Endothelial cell of umbilical vein (primary cell): ENCODE data around the gene ITPRIPL1. TPM values are rescaled to one million over a fixed set of nuclear protein-coding genes. Genes with fewer than 3 reads are reported as not detected.

Experiments
- BruUV-seq: library from RNA; stranded (reverse); fragments of 400-500 nt; replicated peaks from 2 replicates; lab custom pipeline; 2021; lab: Mats Ljungman, UMichigan
- CTCF ChIA-PET: fragments of 300-600, 350-600 bp; sonication (Branson Sonifier 250); formaldehyde crosslinking; loops from one replicate; lab custom pipeline; 2021; ENCODE audit warnings: antibody characterized with exemption, inconsistent platforms; lab: Charles Lee
- POLR2A ChIA-PET: fragments of 300-600, 350-600 bp; sonication (Branson Sonifier 250); formaldehyde crosslinking; loops from one replicate; lab custom pipeline; 2021; ENCODE audit warnings: antibody characterized with exemption, inconsistent platforms; lab: Charles Lee
- DNase-seq: peaks from one replicate; pipeline ENCODE4 v3.0.0-alpha.2; 2011; ENCODE audit warnings: low read depth, low spot score
- FAIRE-seq: peaks from 2 replicates; lab custom pipeline; 2011; peaks lifted over from hg19 to GRCh38; lab: Jason Lieb, UNC
- H2AFZ ChIP-seq: 2 replicates; pipeline ENCODE4 v1.6.0; 2012; ENCODE audit warnings: low read depth, low read length, control low read depth, inconsistent platforms
- H3K27ac ChIP-seq: 2 replicates; pipeline ENCODE4 v1.5.1; 2011; ENCODE audit warnings: low read depth, mild to moderate bottlenecking, control low read depth, low read length, moderate library complexity; ENCODE audit not compliant: insufficient read depth
- H3K27me3 ChIP-seq, 2 experiments: 2 replicates each; pipeline versions ENCODE4 v1.6.0 to v1.6.1; 2011; ENCODE audit warnings: low read length in 2 of 2, mixed read lengths in 1 of 2; ENCODE audit not compliant: control insufficient read depth in 2 of 2, insufficient read depth in 2 of 2
- H3K36me3 ChIP-seq, 2 experiments: 2 replicates in 1 of 2; 3 replicates in 1 of 2; pipeline ENCODE4 v1.5.1; 2011; ENCODE audit warnings: low read length in 2 of 2, mild to moderate bottlenecking in 1 of 2, moderate library complexity in 1 of 2; ENCODE audit not compliant: control insufficient read depth in 2 of 2, insufficient read depth in 2 of 2; ENCODE audit errors: extremely low read depth in 1 of 2
- H3K4me1 ChIP-seq: 3 replicates; pipeline ENCODE4 v1.5.1; 2011; ENCODE audit warnings: mild to moderate bottlenecking, low read length; ENCODE audit not compliant: control insufficient read depth, insufficient read depth; ENCODE audit errors: extremely low read depth
- H3K4me2 ChIP-seq: 2 replicates; pipeline ENCODE4 v1.6.1; 2011; ENCODE audit warnings: low read length, control low read depth, mixed read lengths; ENCODE audit not compliant: insufficient read depth
- H3K4me3 ChIP-seq, 3 experiments: fragments of 200-600 bp in 1 of 3; sonication (generic), shearing (Covaris generic) in 1 of 3; replicated peaks in 1 of 3; 2 replicates each; pipeline ENCODE4 v1.5.1; 2011 to 2016; ENCODE audit warnings: control low read depth in 3 of 3, low read length in 3 of 3, mild to moderate bottlenecking in 2 of 3, inconsistent platforms in 1 of 3, low read depth in 1 of 3, moderate library complexity in 1 of 3; ENCODE audit not compliant: insufficient read depth in 1 of 3
- H3K79me2 ChIP-seq: 2 replicates; pipeline ENCODE4 v1.6.0; 2012; ENCODE audit warnings: low read length, inconsistent platforms; ENCODE audit not compliant: control insufficient read depth, insufficient read depth
- H3K9ac ChIP-seq: replicated peaks from 2 replicates; pipeline ENCODE3; 2011; ENCODE audit warnings: low read length, control low read depth; ENCODE audit not compliant: insufficient read depth; ENCODE audit errors: extremely low read depth
- H3K9me1 ChIP-seq: replicated peaks from 3 replicates; pipeline ENCODE4 v1.6.0; 2011; ENCODE audit warnings: mild to moderate bottlenecking, low read length; ENCODE audit not compliant: control insufficient read depth, insufficient read depth; ENCODE audit errors: extremely low read depth
- H3K9me3 ChIP-seq: replicated peaks from 2 replicates; pipeline ENCODE4 v1.5.1; 2012; ENCODE audit warnings: low read length, inconsistent platforms; ENCODE audit not compliant: control insufficient read depth, insufficient read depth
- H4K20me1 ChIP-seq: replicated peaks from 2 replicates; pipeline ENCODE3; 2011; ENCODE audit warnings: mild to moderate bottlenecking, low read length; ENCODE audit not compliant: control insufficient read depth, insufficient read depth; ENCODE audit errors: extremely low read depth
- CTCF ChIP-seq, 2 donors: IDR thresholded peaks; 1 replicate in 1 of 2; 2 replicates in 1 of 2; pipeline ENCODE4 v1.5.1; 2011; ENCODE audit warnings: low read length in 2 of 2, mild to moderate bottlenecking in 2 of 2, moderate library complexity in 2 of 2, control low read depth in 1 of 2, inconsistent platforms in 1 of 2, low read depth in 1 of 2; ENCODE audit not compliant: insufficient read depth in 1 of 2; ENCODE audit errors: extremely low read depth in 1 of 2
- EZH2 ChIP-seq: IDR thresholded peaks from 2 replicates; pipeline ENCODE4 v1.6.1; 2012; ENCODE audit warnings: borderline replicate concordance, low read depth, mild to moderate bottlenecking, moderate library complexity, low read length, inconsistent platforms; ENCODE audit not compliant: severe bottlenecking
- FOS ChIP-seq: IDR thresholded peaks from 2 replicates; pipeline ENCODE4 v1.6.1; 2011; ENCODE audit warnings: mild to moderate bottlenecking, low read length, moderate library complexity, borderline replicate concordance; ENCODE audit not compliant: insufficient read depth
- GATA2 ChIP-seq: IDR thresholded peaks from 2 replicates; pipeline ENCODE4 v1.7.0; 2011; ENCODE audit warnings: low read depth, mild to moderate bottlenecking, moderate library complexity, mixed read lengths, low read length; ENCODE audit not compliant: insufficient read length, insufficient read depth
- JUN ChIP-seq: IDR thresholded peaks from 2 replicates; pipeline ENCODE4 v1.6.1; 2011; ENCODE audit warnings: borderline replicate concordance, low read depth; ENCODE audit not compliant: insufficient read length, insufficient read depth
- MAX ChIP-seq: IDR thresholded peaks from 2 replicates; pipeline ENCODE4 v1.6.1; 2011; ENCODE audit not compliant: insufficient read depth, insufficient read length
- MYC ChIP-seq: IDR thresholded peaks from one replicate; pipeline ENCODE4 v1.6.1; 2011; ENCODE audit warnings: mild to moderate bottlenecking, low read depth, low read length
- POLR2A ChIP-seq: IDR thresholded peaks from 2 replicates; pipeline ENCODE4 v1.6.1; 2012; ENCODE audit warnings: low read depth, mild to moderate bottlenecking, control low read depth, low read length
- POLR2AphosphoS5 ChIP-seq: IDR thresholded peaks from 2 replicates; pipeline ENCODE4 v1.6.1; 2012; ENCODE audit warnings: low read depth, mild to moderate bottlenecking, control low read depth, low read length, moderate library complexity; ENCODE audit not compliant: insufficient read depth
- dilution Hi-C: fragments of 300-500 bp; cut with MboI; formaldehyde crosslinking; loops from one replicate; pipeline ENCODE4 v1.15.0; 2019; ENCODE audit warnings: low sequenced_read_pairs; ENCODE audit not compliant: extremely low pct_ligation_motif_present
- intact Hi-C: fragments of 100-400 bp; cut with micrococcal nuclease; formaldehyde crosslinking; loops from one replicate; pipeline ENCODE4 v1.10.0; 2022
- polyA plus RNA-seq, 4 experiments: library from polyadenylated mRNA; depleted of rRNA in 3 of 4; stranded (reverse) in 3 of 4; unstranded in 1 of 4; fragments of >200 nt; gene quantifications; 2 replicates each; pipeline versions ENCODE4 v1.2.1 to v1.2.3, GENCODE V29; 2011 to 2012; ENCODE audit warnings: missing spikeins in 1 of 4
- total RNA-seq: library from RNA; stranded (reverse); gene quantifications from 2 replicates; pipeline ENCODE4 v1.2.3, GENCODE V29; 2021

ITPRIPL1 gene
- total and polyA plus RNA-seq, 2 donors (not counting 3 experiments of a cell fraction or from before 2014, with no cell fraction given) = 2.6 to 5.8 TPM

- CTCF ChIA-PET = interaction anchor here (1.3 to 2.0 kb wide), 8 partner anchors 11 to 234 kb away, joined by 3 to 8 read pairs (median 4); partner anchors contain the start of gene CIAO1
- no peak for DNase-seq
- FAIRE-seq = no peak
- no peak overlapping the region for H3K27ac ChIP-seq
- H3K79me2 ChIP-seq = no peaks in the 10 kb centered on the region
- peaks cover 10 to 15% of the 10 kb centered on the region in 2 experiments for H3K27me3 ChIP-seq
- H3K9me3 ChIP-seq = no peaks in the 10 kb centered on the region
- dilution Hi-C loops (no loop called here), intact Hi-C loops (loop anchor here (2.0 kb wide), 1 partner anchor 16 kb away; the partner anchor contains the start of gene SNRNP200)
- no peak overlapping the region for H2AFZ ChIP-seq
- no peak for TF ChIP-seq CTCF (IDR thresholded peaks at IDR 0.05; ENCODE audit: extremely low read depth in 1 of 2, insufficient read depth in 1 of 2, low read depth in 1 of 2, low read length in 2 of 2)
- no peak for TF ChIP-seq POLR2A
- TF ChIP-seq MAX = no peak
- TF ChIP-seq POLR2AphosphoS5 = no peak
- TF ChIP-seq FOS = no peak
- no peak for TF ChIP-seq GATA2
- TF ChIP-seq EZH2 = no peak
- TF ChIP-seq JUN = no peak
- no peak for TF ChIP-seq MYC
- POLR2A ChIA-PET = interaction anchor here (1.1 kb wide), 1 partner anchor 14 kb away, joined by 3 read pairs; no protein-coding TSS in a partner anchor
- no peak overlapping the region for H3K4me2 ChIP-seq
- no peak overlapping the region for H3K4me3 ChIP-seq
- H4K20me1 ChIP-seq = no peaks in the 10 kb centered on the region
- H3K9me1 ChIP-seq = no peaks in the 10 kb centered on the region
- BruUV-seq = no TSS peak
- no peaks in the 10 kb centered on the region for H3K36me3 ChIP-seq
- H3K4me1 ChIP-seq = peaks cover 29% of the 10 kb centered on the region
- no peak overlapping the region for H3K9ac ChIP-seq
Observed at GRCh38 chr2:96320326-96320725, 4.8 kb upstream of the ITPRIPL1 start.
